Activated CD8-positive, alpha-beta memory T cell treated with anti-CD3 and anti-CD28 coated beads for 36 hours (primary cell): ENCODE data around the gene C10orf62. TPM values are rescaled to one million over a fixed set of nuclear protein-coding genes. Genes with fewer than 3 reads are reported as not detected.

Experiments
- CTCF ChIA-PET: fragments of 350-600 bp; sonication (Branson Sonifier 250); formaldehyde crosslinking; loops from one replicate; lab custom pipeline; 2021; ENCODE audit warnings: antibody characterized with exemption; lab: Charles Lee
- POLR2A ChIA-PET: fragments of 350-600 bp; sonication (Branson Sonifier 250); formaldehyde crosslinking; loops from one replicate; lab custom pipeline; 2021; ENCODE audit warnings: antibody characterized with exemption; lab: Charles Lee
- total RNA-seq, 2 experiments: library from RNA; stranded (reverse); gene quantifications; one replicate each; pipeline ENCODE4 v1.2.3, GENCODE V29; 2021

Gene C10orf62
- total RNA-seq, 2 experiments from 2014 or later = not detected

- CTCF ChIA-PET = interaction anchor here (2.1 kb wide), 1 partner anchor 9 kb away, joined by 7 read pairs; the partner anchor contains the start of gene ANKRD2
- POLR2A ChIA-PET = no interaction called here
These were observed 8.8 kb upstream of the C10orf62 start for GRCh38 chr10:97580421-97581367.

DNA sequence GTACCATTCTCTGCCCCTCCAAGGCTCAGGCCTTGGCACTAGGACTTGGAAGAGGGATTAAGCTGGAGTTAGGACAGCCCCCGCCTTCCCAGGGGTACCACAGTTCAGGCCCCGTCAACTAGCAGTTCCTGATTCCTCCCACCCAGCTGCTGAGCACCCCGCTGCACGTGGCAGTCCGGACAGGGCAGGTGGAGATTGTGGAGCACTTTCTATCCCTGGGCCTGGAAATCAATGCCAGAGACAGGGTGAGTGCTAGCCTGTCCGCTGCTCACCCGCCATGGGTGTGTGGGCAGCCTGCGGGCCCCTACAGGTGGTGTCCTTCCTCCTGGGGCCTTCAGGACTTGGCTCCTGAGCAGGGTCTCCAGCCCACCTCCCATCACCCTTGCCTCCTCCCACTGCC lies 7.4 kb upstream of the C10orf62 start:
- ChIA-PET CTCF (interaction anchor here (2.1 kb wide), 1 partner anchor 10 kb away, joined by 7 read pairs; the partner anchor contains the start of gene ANKRD2), POLR2A (no interaction called here)

DNA sequence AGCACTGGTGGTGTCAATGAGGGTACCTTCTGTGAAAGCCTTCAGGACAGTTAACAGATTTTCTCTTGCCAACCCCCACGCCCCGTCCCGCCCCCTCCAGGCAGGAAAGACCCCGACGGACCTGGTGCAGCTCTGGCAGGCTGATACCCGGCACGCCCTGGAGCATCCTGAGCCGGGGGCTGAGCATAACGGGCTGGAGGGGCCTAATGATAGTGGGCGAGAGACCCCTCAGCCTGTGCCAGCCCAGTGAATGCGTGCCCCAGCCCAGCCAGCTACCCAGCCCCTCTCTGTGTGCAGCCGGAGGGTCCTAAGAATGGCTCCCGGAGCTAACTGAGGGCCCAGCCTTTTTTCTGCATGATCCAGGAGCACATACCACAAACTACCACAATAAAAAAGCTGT lies 6.0 kb upstream of the C10orf62 start:
- ChIA-PET POLR2A (no interaction called here), CTCF (interaction anchor here (1.1 kb wide), 1 partner anchor 22 kb away, joined by 4 read pairs; no protein-coding TSS in a partner anchor)

- ChIA-PET CTCF (no interaction called here), POLR2A (no interaction called here)
These were observed 5.3 kb upstream of the C10orf62 start, which contains the start of gene HOGA1 for GRCh38 chr10:97584060-97584797. HOGA1 (plus strand) TSS chr10:97584389; CDS start chr10:97584704, 315 bp downstream.

DNA sequence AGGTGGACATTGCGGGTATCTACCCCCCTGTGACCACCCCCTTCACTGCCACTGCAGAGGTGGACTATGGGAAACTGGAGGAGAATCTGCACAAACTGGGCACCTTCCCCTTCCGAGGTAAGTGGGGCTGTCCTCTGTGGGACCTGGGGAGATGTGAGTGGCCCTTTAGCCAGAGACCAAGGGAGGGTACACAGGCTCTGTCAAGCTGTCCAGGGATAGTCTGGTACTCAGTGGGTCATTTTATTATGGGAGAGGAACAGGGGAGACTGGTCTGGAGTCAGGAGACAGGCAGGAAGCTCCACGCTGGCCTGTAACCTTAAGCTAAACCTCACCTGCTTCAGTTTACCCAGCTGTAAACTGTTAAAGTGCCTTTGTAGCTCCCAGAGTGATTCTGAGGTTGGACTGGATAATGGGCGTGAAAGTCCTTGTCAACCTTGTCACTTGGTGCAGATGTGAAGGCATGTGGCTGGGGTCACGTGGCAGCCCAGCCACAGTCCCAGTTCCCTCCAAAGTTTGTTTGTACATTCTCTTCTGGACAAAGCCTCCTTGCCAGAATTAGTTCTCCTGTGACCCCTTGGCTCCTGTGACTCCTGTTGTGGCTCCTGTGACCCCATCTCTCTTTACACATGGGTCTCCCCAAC lies 4.6 kb upstream of the C10orf62 start:
- ChIA-PET CTCF (no interaction called here), POLR2A (no interaction called here)

GRCh38 chr10:97585439-97585811 lies 4.1 kb upstream of the C10orf62 start:
- CTCF ChIA-PET = no interaction called here
- POLR2A ChIA-PET = no interaction called here

- ChIA-PET CTCF (no interaction called here), POLR2A (no interaction called here)
These were observed 2.3 kb upstream of the C10orf62 start for GRCh38 chr10:97587183-97587582.

DNA sequence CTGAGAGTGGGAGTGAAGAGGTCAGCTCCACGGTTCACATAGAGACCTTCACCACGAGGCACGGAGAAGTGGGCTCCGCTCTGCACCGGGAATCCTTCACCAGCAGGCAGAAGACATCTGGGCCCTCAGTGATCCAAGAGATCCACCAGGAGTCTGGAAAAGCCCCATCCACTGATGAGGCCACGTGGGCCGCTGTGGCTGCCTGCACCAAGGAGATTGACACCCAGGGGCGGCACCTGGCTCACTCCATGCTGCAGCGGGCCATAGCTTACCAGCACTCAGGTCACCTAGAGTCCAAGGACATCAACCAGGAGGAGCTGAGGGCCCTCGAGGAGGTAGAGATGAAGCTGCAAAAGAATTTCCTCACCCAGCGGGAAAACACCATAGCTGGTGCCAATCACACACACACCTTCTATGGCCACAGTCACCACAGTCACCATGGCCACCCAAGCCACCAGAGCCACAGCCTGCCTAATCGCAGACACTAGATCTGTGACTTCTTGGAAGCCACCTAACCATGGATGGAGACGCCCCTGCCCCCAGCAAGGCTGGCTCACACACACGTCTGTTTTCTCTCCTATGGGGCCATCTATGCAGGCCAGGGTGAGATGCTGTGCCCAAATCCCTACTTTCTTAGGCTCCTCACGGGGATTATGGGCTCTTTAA lies 694 bp downstream of the C10orf62 start:
- CTCF ChIA-PET = no interaction called here
- POLR2A ChIA-PET = interaction anchor here (0.6 kb wide), 1 partner anchor 98 kb away, joined by 3 read pairs; no protein-coding TSS in a partner anchor

- ChIA-PET POLR2A (interaction anchor here (0.6 kb wide), 1 partner anchor 902 kb away, joined by 3 read pairs; no protein-coding TSS in a partner anchor), CTCF (interaction anchor here (0.6 kb wide), 1 partner anchor 9 kb away, joined by 3 read pairs; no protein-coding TSS in a partner anchor)
These were observed 1.4 kb downstream of the C10orf62 start for GRCh38 chr10:97590748-97591495.

DNA sequence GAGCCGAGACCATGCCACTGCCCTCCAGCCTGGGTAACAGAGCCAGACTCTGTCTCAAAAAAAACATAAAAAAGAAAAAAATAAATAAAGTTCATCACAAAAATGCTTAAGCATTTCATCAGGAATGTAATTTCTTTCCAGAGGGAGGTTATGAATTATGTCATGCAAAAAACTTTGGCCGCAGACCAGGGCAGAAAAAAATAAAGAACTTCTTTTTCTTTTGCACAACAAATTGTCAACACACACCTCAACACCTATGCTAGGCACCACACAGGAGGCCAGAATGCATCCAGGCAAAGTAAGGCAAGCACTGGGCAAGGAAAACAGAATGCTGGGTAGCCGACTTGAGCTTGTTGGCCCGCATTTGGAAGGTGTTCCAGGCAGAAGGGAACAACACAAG lies 3.9 kb downstream of the C10orf62 start:
- CTCF ChIA-PET = interaction anchor here (1.0 kb wide), 1 partner anchor 15 kb away, joined by 3 read pairs; no protein-coding TSS in a partner anchor
- POLR2A ChIA-PET = no interaction called here

GRCh38 chr10:97596101-97597082 lies 6.9 kb downstream of the C10orf62 start:
- CTCF ChIA-PET = interaction anchor here (0.6 to 1.0 kb wide), 4 partner anchors 14 to 196 kb away, joined by 3 read pairs; no protein-coding TSS in a partner anchor
- POLR2A ChIA-PET = interaction anchor here (0.6 kb wide), 1 partner anchor 1143 kb away, joined by 3 read pairs; no protein-coding TSS in a partner anchor

- POLR2A ChIA-PET = no interaction called here
- CTCF ChIA-PET = interaction anchor here (0.7 kb wide), 1 partner anchor 26 kb away, joined by 3 read pairs; no protein-coding TSS in a partner anchor
These were observed 8.3 kb downstream of the C10orf62 start for GRCh38 chr10:97597778-97598177.

DNA sequence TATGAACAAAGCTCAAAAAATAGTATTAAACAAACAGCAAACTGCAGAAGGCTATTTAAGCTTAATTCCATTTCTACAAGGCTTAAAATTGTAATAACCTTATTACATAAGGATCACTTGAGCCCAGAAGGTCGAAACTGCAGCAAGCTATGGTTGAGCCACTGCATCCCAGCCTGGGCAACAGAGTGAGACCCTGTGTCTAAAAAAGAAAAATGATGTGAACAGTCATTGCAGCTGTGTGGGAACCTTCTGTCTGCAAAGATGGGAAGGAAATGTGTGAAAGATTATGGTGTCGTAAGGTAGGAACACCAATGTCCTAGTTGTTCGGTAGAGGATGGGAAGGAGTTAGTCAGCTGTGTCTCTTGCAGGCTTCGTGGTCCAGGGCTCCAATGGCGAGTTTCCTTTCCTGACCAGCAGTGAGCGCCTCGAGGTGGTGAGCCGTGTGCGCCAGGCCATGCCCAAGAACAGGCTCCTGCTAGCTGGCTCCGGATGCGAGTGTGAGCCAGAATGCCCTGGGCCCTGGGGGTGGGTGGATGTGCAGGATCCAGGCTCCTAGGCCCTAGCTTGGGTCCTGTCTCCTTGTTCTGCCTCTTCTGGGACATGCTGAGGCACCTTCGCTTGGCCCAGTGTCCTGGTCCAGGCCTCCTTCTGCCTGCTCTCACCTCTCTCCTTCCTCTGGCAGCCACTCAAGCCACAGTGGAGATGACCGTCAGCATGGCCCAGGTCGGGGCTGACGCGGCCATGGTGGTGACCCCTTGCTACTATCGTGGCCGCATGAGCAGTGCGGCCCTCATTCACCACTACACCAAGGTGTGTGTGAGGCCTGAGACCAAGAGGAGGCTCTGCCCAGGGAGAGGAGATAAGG lies 9.1 kb downstream of the C10orf62 start:
- ChIA-PET CTCF (no interaction called here), POLR2A (no interaction called here)

GRCh38 chr10:97599272-97599619 lies 9.7 kb downstream of the C10orf62 start:
- ChIA-PET POLR2A (no interaction called here), CTCF (no interaction called here)

- ChIA-PET CTCF (interaction anchor here (1.2 kb wide), 1 partner anchor 10 kb away, joined by 3 read pairs; no protein-coding TSS in a partner anchor), POLR2A (no interaction called here)
These were observed 11.1 kb downstream of the C10orf62 start for GRCh38 chr10:97600616-97601015.
